ENCODE results near the gene TMEM178B. TPM values are rescaled to one million over a fixed set of nuclear protein-coding genes. Genes with fewer than 3 reads are reported as not detected.

Gene TMEM178B
- total and polyA plus RNA-seq, 2 of the 4 experiments (the other 2 are of a cell fraction) = under 0.01 to 0.05 TPM

- BruUV-seq (replicated peaks) = no TSS peak
- ChIA-PET POLR2A (ENCODE audit: unreplicated experiment) (no interaction called here), CTCF (no interaction called here)
- dilution Hi-C loops (cut with HindIII; ENCODE audit: low sequenced_read_pairs, unreplicated experiment) = no loop called here
- no CpG with 5 or more reads among the region's 3 CpGs for WGBS, 2 experiments (ENCODE audit: extremely low coverage in 2 of 2, insufficient read length in 1 of 2)
- Histone ChIP-seq H2BK5ac (ENCODE audit: low read depth, low read length, poor library complexity, severe bottlenecking) (no peak overlapping the region), H3K23ac (ENCODE audit: low read depth, low read length) (no peak overlapping the region), H2AK9ac (replicated peaks; ENCODE audit: low read depth, low read length, poor library complexity) (no peak overlapping the region), H2BK120ac (ENCODE audit: low read depth, low read length) (no peak overlapping the region), H3K4ac (ENCODE audit: low read depth, low read length) (no peak overlapping the region), H3K9me1 (ENCODE audit: insufficient read depth, low read length) (no peaks in the 10 kb centered on the region), H2BK20ac (ENCODE audit: low read depth, low read length) (no peak overlapping the region), H2AFZ (replicated peaks; ENCODE audit: low read length, poor library complexity) (no peak overlapping the region), H2AK5ac (ENCODE audit: low read depth, low read length) (no peak overlapping the region), H3K14ac (replicated peaks; ENCODE audit: low read depth, low read length) (no peak overlapping the region), H3K27ac (ENCODE audit: insufficient read depth, low read length) (no peak overlapping the region), H4K8ac (ENCODE audit: low read depth in 2 of 2, low read length in 2 of 2) (no peak overlapping the region), H4K91ac (ENCODE audit: insufficient read depth, low read depth, low read length) (no peak overlapping the region), H4K5ac (ENCODE audit: low read depth, low read length) (no peak overlapping the region), H4K20me1 (ENCODE audit: insufficient read depth, low read length) (no peaks in the 10 kb centered on the region), H3K79me1 (ENCODE audit: low read depth in 1 of 2, low read length in 2 of 2) (no peaks in the 10 kb centered on the region), H3K9me3 (ENCODE audit: control insufficient read depth, insufficient read depth, low read length) (peaks cover 2% of the 10 kb centered on the region), H3K36me3 (ENCODE audit: control insufficient read depth, insufficient read depth, low read length) (no peaks in the 10 kb centered on the region), H3K4me2 (ENCODE audit: low read depth, low read length) (no peak overlapping the region), H3K4me1 (ENCODE audit: control insufficient read depth, insufficient read depth, low read length) (no peaks in the 10 kb centered on the region), H2BK15ac (ENCODE audit: low read depth, low read length) (no peak overlapping the region), H3K18ac (ENCODE audit: low read depth, low read length) (no peak overlapping the region), H3K4me3 (ENCODE audit: insufficient read depth, low read depth, low read length) (no peak overlapping the region), H3K27me3 (ENCODE audit: control insufficient read depth, insufficient read depth, low read length) (no peaks in the 10 kb centered on the region), H3K9ac (ENCODE audit: low read depth, low read length) (no peak overlapping the region), H3K56ac (ENCODE audit: extremely low read depth, insufficient read depth, low read length) (no peak overlapping the region)
- in situ Hi-C loops (cut with MboI; ENCODE audit: low sequenced_read_pairs) = no loop called here
- intact Hi-C loops (cut with micrococcal nuclease) = no loop called here
- TF ChIP-seq MXI1 (IDR thresholded peaks at IDR 0.05; ENCODE audit: borderline replicate concordance, low read depth, low read length) (no peak), NFE2L2 (IDR thresholded peaks at IDR 0.05; ENCODE audit: low read depth, low read length) (no peak), CHD1 (IDR thresholded peaks at IDR 0.05; ENCODE audit: low read depth, low read length) (no peak), MAZ (IDR thresholded peaks at IDR 0.05; ENCODE audit: borderline replicate concordance, low read depth, low read length) (no peak), POLR2A (IDR thresholded peaks at IDR 0.05; ENCODE audit: low read depth, low read length) (no peak), SMC3 (IDR thresholded peaks at IDR 0.05; ENCODE audit: low read depth, low read length) (no peak), RCOR1 (IDR thresholded peaks at IDR 0.05; ENCODE audit: insufficient replicate concordance, low read length) (no peak), BHLHE40 (IDR thresholded peaks at IDR 0.05; ENCODE audit: low read depth, low read length) (no peak), RFX5 (IDR thresholded peaks at IDR 0.05; ENCODE audit: low read depth, low read length) (no peak), MAFK (IDR thresholded peaks at IDR 0.05; ENCODE audit: low read depth, low read length) (no peak), RAD21 (IDR thresholded peaks at IDR 0.05; ENCODE audit: low read length) (no peak), CTCF (conservative IDR thresholded peaks at IDR 0.05; ENCODE audit: low read depth, low read length) (no peak)
- TF ChIP-seq, protein P1, sequence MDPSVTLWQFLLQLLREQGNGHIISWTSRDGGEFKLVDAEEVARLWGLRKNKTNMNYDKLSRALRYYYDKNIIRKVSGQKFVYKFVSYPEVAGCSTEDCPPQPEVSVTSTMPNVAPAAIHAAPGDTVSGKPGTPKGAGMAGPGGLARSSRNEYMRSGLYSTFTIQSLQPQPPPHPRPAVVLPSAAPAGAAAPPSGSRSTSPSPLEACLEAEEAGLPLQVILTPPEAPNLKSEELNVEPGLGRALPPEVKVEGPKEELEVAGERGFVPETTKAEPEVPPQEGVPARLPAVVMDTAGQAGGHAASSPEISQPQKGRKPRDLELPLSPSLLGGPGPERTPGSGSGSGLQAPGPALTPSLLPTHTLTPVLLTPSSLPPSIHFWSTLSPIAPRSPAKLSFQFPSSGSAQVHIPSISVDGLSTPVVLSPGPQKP (IDR thresholded peaks at IDR 0.05; ENCODE audit: borderline replicate concordance, low read depth, low read length) = no peak
- TF ChIP-seq, protein P2, sequence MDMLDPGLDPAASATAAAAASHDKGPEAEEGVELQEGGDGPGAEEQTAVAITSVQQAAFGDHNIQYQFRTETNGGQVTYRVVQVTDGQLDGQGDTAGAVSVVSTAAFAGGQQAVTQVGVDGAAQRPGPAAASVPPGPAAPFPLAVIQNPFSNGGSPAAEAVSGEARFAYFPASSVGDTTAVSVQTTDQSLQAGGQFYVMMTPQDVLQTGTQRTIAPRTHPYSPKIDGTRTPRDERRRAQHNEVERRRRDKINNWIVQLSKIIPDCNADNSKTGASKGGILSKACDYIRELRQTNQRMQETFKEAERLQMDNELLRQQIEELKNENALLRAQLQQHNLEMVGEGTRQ (IDR thresholded peaks at IDR 0.05; ENCODE audit: low read depth, low read length) = no peak
- DNase-seq (no peak), ATAC-seq (ENCODE audit: low read depth) (no peak)
Observed at GRCh38 chr7:141208539-141208938, 134.7 kb downstream of the TMEM178B start.

Data from IMR-90 (cell line).